Sigmoid colon (tissue), 7 donors: ENCODE data around the gene LRP8. TPM values are rescaled to one million over a fixed set of nuclear protein-coding genes. Genes with fewer than 3 reads are reported as not detected.

Experiments used
- DNase-seq: peaks from one replicate; pipeline ENCODE4 v3.0.0-alpha.2; 2019
- H3K27ac ChIP-seq, 4 donors: fragments of 200-600 bp; sonication (generic); one replicate each; pipeline ENCODE4 v1.5.1; 2016 to 2019; ENCODE audit warnings: mild to moderate bottlenecking in 1 of 4
- H3K27me3 ChIP-seq, 3 donors: fragments of 200-600 bp; sonication (generic); one replicate each; pipeline ENCODE4 v1.5.1; 2019; ENCODE audit warnings: mild to moderate bottlenecking in 1 of 3
- H3K36me3 ChIP-seq, 4 donors: fragments of 200-600 bp; sonication (generic); one replicate each; pipeline ENCODE4 v1.5.1; 2016 to 2019
- H3K4me1 ChIP-seq, 4 donors: fragments of 200-600 bp; sonication (generic); one replicate each; pipeline ENCODE4 v1.5.1; 2017 to 2019
- H3K4me3 ChIP-seq, 4 donors: fragments of 200-600 bp; sonication (generic); one replicate each; pipeline ENCODE4 v1.5.1; 2017 to 2019; ENCODE audit warnings: mild to moderate bottlenecking in 2 of 4, moderate library complexity in 1 of 4
- H3K9me3 ChIP-seq, 4 donors: fragments of 200-600 bp in 3 of 4; sonication (generic) in 3 of 4; one replicate each; pipeline versions ENCODE4 v1.5.1 to v1.6.1; 2013 to 2019
- EP300 ChIP-seq, 4 donors: sonication (generic); formaldehyde crosslinking; IDR thresholded peaks; one replicate each; pipeline ENCODE4 v1.6.1; 2017; ENCODE audit warnings: antibody characterized with exemption in 4 of 4
- POLR2A ChIP-seq, 2 donors: fragments of 450-650 bp; IDR thresholded peaks; one replicate each; pipeline ENCODE4 v1.6.1; 2016; ENCODE audit warnings: antibody characterized with exemption in 2 of 2, mild to moderate bottlenecking in 2 of 2, moderate library complexity in 2 of 2
- POLR2AphosphoS5 ChIP-seq, 4 donors: sonication (generic); formaldehyde crosslinking; IDR thresholded peaks; one replicate each; pipeline ENCODE4 v1.6.1; 2017; ENCODE audit warnings: antibody characterized with exemption in 4 of 4
- WGBS, 2 donors: extraction: QIAGEN DNeasy Blood & Tissue Kit; methylation state at CpG; one replicate each; pipeline ENCODE4 v1.1.7; 2013; 5-methylcytosine and 5-hydroxymethylcytosine counted together
- intact Hi-C: fragments of 100-400 bp; cut with DNase I; formaldehyde crosslinking; loops from one replicate; pipeline ENCODE4 v1.15.1; 2023
- polyA plus RNA-seq, 3 donors: library from polyadenylated mRNA; stranded (reverse); fragments of 200-250 nt; gene quantifications; one replicate each; pipeline ENCODE4 v1.2.3, GENCODE V29; 2013
- total RNA-seq, 4 donors: library from RNA; depleted of rRNA; stranded (reverse); fragments of >200 nt; gene quantifications; one replicate each; pipeline ENCODE4 v1.1.0, GENCODE V29; 2016
- TF ChIP-seq, protein P1 (sequence below), 4 experiments: fragments of 450-650 bp in 3 of 4; fragments of 200-600 bp in 1 of 4; IDR thresholded peaks; one replicate each; pipeline ENCODE4 v1.5.1; 2016 to 2019; ENCODE audit warnings: antibody characterized with exemption in 4 of 4, mild to moderate bottlenecking in 3 of 4, moderate library complexity in 2 of 4
- donor health status: healthy with polysubstance abuse.
- donor health status: Bipolar disorder and iron deficiency.
- donor health status: healthy.

LRP8 gene
- total and polyA plus RNA-seq, 7 donors: 0.69 to 7.8 (median 1.2) TPM

DNA sequence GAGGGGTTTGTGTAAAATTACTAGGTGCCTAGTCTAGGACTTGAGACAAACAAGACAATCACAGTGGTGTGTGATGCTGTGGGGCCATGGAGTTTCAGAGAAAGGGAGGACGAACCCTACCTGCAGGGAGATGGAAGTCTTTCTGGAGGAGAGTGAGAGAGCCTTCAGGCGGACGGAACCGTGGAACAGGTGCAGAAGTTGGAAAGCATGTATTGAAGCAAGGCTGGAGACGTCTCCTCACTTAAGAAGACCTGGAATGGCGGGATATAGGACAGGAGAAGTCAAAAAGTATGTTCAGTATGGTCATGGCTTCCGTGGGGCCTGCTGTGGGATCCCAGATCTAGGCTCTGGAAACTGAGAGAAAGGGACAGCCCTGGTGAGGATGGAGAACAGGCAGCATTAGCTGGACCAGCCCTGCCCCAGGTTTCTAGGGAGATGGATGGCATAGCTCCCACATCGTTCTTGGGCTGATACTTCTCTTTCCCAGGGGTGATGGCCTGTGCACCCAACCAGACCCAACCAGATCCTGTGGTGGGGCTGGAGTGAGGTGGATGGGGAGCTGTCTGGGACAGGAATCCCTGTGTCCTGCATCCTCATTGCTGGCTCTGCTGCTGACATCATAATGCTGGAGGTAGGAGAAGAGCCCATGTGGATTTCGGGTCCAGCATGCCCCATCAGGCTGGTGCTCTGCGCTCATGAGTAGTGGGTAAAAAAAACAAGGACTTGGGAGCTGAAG, 15.0 kb upstream of the LRP8 start:
- H3K4me3 ChIP-seq: no peak overlapping the region
- H3K4me1 ChIP-seq: no peaks in the 10 kb centered on the region
- H3K36me3 ChIP-seq: no peaks in the 10 kb centered on the region
- no peak for DNase-seq
- TF ChIP-seq, protein P1, sequence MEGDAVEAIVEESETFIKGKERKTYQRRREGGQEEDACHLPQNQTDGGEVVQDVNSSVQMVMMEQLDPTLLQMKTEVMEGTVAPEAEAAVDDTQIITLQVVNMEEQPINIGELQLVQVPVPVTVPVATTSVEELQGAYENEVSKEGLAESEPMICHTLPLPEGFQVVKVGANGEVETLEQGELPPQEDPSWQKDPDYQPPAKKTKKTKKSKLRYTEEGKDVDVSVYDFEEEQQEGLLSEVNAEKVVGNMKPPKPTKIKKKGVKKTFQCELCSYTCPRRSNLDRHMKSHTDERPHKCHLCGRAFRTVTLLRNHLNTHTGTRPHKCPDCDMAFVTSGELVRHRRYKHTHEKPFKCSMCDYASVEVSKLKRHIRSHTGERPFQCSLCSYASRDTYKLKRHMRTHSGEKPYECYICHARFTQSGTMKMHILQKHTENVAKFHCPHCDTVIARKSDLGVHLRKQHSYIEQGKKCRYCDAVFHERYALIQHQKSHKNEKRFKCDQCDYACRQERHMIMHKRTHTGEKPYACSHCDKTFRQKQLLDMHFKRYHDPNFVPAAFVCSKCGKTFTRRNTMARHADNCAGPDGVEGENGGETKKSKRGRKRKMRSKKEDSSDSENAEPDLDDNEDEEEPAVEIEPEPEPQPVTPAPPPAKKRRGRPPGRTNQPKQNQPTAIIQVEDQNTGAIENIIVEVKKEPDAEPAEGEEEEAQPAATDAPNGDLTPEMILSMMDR (IDR thresholded peaks at IDR 0.05): no peak
- no peak for TF ChIP-seq POLR2A (IDR thresholded peaks at IDR 0.05)
- TF ChIP-seq POLR2AphosphoS5 (IDR thresholded peaks at IDR 0.05): no peak
- TF ChIP-seq EP300 (IDR thresholded peaks at IDR 0.05): no peak
- H3K27me3 ChIP-seq: no peaks in the 10 kb centered on the region
- no peaks in the 10 kb centered on the region for H3K9me3 ChIP-seq
- WGBS, 2 donors: 91 to 92% methylated on average over 10 of the region's 10 CpGs
- intact Hi-C loops: no loop called here
- H3K27ac ChIP-seq: no peak overlapping the region

DNA sequence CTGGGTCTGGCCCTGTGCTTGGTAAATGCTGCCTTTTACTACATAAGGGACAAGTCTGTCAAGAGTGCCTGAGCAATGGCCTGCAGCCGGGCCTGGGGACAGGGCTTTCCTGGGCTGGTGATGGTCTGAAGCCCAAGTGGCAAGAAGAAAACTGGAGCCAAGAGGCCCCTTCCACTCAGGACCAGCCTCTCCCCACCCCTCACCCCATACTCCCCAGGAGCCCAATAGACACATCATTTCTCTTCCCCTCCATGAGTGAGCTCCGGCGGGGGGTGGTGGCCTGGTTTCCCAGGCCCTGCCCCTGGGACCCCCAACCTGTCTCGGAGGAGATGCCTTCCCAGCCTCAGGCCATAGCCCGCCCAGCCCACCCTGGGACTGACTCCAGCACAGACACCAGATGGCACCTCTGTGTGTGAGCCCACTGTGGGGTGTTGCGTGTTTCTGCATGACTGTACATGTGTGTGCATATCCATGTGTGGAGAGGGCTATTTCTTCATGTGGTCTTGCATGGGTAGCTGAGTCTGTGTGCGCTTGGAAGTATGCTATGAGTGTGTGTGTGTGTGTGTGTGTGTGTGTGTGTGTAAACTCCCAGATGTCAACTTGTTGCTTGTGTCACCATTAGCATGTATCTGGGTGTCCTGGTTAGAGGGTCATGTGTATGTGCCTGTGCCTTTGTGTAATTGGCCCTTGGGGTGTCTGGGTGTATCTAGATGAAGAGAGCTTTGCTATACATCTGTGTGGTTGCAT, 14.3 kb upstream of the LRP8 start:
- Histone ChIP-seq H3K27me3 (no peaks in the 10 kb centered on the region), H3K9me3 (no peaks in the 10 kb centered on the region), H3K4me1 (no peaks in the 10 kb centered on the region), H3K36me3 (no peaks in the 10 kb centered on the region), H3K4me3 (no peak overlapping the region), H3K27ac (no peak overlapping the region)
- WGBS, 2 donors: 85 to 87% methylated on average over 7 of the region's 7 CpGs
- intact Hi-C loops: no loop called here
- TF ChIP-seq POLR2A (IDR thresholded peaks at IDR 0.05) (no peak), EP300 (IDR thresholded peaks at IDR 0.05) (no peak), POLR2AphosphoS5 (IDR thresholded peaks at IDR 0.05) (no peak)
- TF ChIP-seq, protein P1 (IDR thresholded peaks at IDR 0.05): no peak
- DNase-seq: no peak

DNA sequence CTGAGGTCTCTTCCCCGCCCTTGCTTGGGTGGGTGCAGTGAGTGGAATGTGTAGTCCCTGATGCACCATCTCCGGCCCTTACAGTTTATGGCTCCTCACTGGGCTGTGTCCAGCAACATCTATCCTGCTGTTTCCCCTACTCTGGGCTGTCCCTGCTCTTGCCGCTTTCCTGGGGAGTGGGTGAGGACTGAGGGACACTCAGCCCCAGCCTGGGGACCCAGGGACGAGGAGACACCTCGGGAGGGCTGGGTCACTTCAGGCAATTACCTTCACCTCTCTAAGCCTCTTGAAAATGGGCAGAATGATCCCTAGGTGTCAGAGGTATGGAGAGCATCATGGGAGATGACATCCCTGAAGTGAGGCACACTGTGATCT, 13.6 kb upstream of the LRP8 start:
- intact Hi-C loops: no loop called here
- Histone ChIP-seq H3K4me3 (no peak overlapping the region), H3K4me1 (no peaks in the 10 kb centered on the region), H3K27ac (no peak overlapping the region), H3K36me3 (no peaks in the 10 kb centered on the region), H3K9me3 (no peaks in the 10 kb centered on the region), H3K27me3 (no peaks in the 10 kb centered on the region)
- no peak for DNase-seq
- 85 to 92% methylated on average over 5 of the region's 5 CpGs for WGBS, 2 donors
- no peak for TF ChIP-seq EP300 (IDR thresholded peaks at IDR 0.05)
- no peak for TF ChIP-seq POLR2AphosphoS5 (IDR thresholded peaks at IDR 0.05)
- TF ChIP-seq POLR2A (IDR thresholded peaks at IDR 0.05): no peak
- TF ChIP-seq, protein P1 (IDR thresholded peaks at IDR 0.05): no peak

DNA sequence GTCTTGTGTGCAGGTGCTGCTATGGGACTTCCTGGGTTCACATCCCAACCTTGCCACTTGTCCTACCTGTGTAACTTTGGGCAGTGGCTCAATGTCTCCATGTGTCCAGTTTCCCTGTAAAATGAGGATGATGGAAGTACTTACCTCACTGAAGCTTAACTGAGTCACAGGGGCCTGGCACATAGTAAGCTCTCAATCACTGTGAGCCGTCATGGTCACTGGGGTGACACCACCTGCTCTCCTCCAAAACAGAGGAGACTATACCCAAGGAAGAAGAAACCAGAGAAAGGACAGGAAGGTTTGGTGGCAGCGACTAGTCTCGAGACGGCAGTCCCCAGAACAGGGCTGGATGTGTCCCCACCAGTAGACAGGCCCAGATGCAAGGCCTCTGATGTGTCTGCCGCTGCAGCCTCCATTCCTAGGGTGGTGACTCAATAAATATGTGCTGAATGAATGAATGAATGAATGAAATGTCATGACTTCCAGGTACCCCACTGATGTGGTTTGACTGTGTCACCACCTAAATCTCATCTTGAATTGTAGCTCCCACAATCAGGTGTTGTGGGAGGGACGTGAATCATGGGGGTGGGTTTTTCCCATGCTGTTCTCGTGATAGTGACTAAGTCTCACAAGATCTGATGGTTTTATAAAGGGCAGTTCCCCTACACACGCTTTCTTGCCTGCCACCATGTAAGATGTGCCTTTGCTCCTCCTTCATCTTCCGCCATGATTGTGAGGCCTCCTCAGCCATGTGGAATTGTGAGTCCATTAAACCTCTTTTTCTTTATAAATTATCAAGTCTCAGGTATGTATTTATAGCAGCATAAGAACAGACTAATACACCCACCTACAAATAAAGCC, 13.0 kb upstream of the LRP8 start:
- DNase-seq: no peak
- H3K27me3 ChIP-seq: no peaks in the 10 kb centered on the region
- TF ChIP-seq, protein P1 (IDR thresholded peaks at IDR 0.05): no peak
- TF ChIP-seq POLR2AphosphoS5 (IDR thresholded peaks at IDR 0.05): no peak
- no peak for TF ChIP-seq EP300 (IDR thresholded peaks at IDR 0.05)
- no peak for TF ChIP-seq POLR2A (IDR thresholded peaks at IDR 0.05)
- H3K4me3 ChIP-seq: no peak overlapping the region
- no peak overlapping the region for H3K27ac ChIP-seq
- no peaks in the 10 kb centered on the region for H3K9me3 ChIP-seq
- no peaks in the 10 kb centered on the region for H3K4me1 ChIP-seq
- intact Hi-C loops: no loop called here
- H3K36me3 ChIP-seq: no peaks in the 10 kb centered on the region
- WGBS, 2 donors: 92% methylated on average over 9 of the region's 9 CpGs
